Cerebellar cortex (tissue), 1 donor: Measurements from ENCODE around the gene C10orf67.
"Not testable (repeated sequence)": the region's sequence is repeated elsewhere in the genome, so short reads cannot be mapped to it uniquely, and the experiment has no call there.

ENCODE experiments used
- DNase-seq: peaks from one replicate; pipeline ENCODE4 v3.0.0-alpha.2; 2015; ENCODE audit warnings: low spot score

The C10orf67 gene

GRCh38 chr10:23362069-23362830, 17.7 kb upstream of the C10orf67 start:
- DNase-seq, result no peak

- DNase-seq, result no peak
These were observed 17.1 kb upstream of the C10orf67 start for GRCh38 chr10:23361665-23362064.

- no peak for DNase-seq
These were observed 15.2 kb upstream of the C10orf67 start for GRCh38 chr10:23359692-23360380.

GRCh38 chr10:23358357-23358756, 13.8 kb upstream of the C10orf67 start:
- peak; percentile 5 for DNase-seq

- DNase-seq, result no peak
These were observed 10.2 kb upstream of the C10orf67 start for GRCh38 chr10:23354630-23355279.

GRCh38 chr10:23351926-23352519, 7.4 kb upstream of the C10orf67 start:
- no peak for DNase-seq

GRCh38 chr10:23350706-23351105, 6.1 kb upstream of the C10orf67 start:
- not testable (repeated sequence) for DNase-seq

- DNase-seq, result no peak
These were observed 1.3 kb upstream of the C10orf67 start for GRCh38 chr10:23345861-23346260.

GRCh38 chr10:23343591-23344240, 881 bp downstream of the C10orf67 start:
- DNase-seq, result no peak

- DNase-seq, result no peak
These were observed 2.2 kb downstream of the C10orf67 start for GRCh38 chr10:23342213-23342884.

GRCh38 chr10:23341004-23341403, 3.6 kb downstream of the C10orf67 start:
- no peak for DNase-seq

GRCh38 chr10:23340354-23340753, 4.2 kb downstream of the C10orf67 start:
- no peak for DNase-seq

- no peak for DNase-seq
These were observed 5.7 kb downstream of the C10orf67 start for GRCh38 chr10:23338886-23339285.

- no peak for DNase-seq
These were observed 6.3 kb downstream of the C10orf67 start for GRCh38 chr10:23338155-23338828.

- DNase-seq, result no peak
These were observed 7.0 kb downstream of the C10orf67 start for GRCh38 chr10:23337616-23338015.

- no peak for DNase-seq
These were observed 12.9 kb downstream of the C10orf67 start for GRCh38 chr10:23331567-23332301.

- no peak for DNase-seq
These were observed 13.6 kb downstream of the C10orf67 start for GRCh38 chr10:23330948-23331347.

GRCh38 chr10:23326544-23327307, 17.9 kb downstream of the C10orf67 start:
- no peak for DNase-seq

- no peak for DNase-seq
These were observed 19.5 kb downstream of the C10orf67 start for GRCh38 chr10:23325132-23325531.
